ES-I3 (cell line): ENCODE data around the gene TTC21B.
"Not testable (repeated sequence)": the region's sequence is repeated elsewhere in the genome, so short reads cannot be mapped to it uniquely, and the experiment has no call there.

ENCODE experiments used
- H3K36me3 ChIP-seq: 2 replicates; pipeline ENCODE4 v1.6.1; 2013; ENCODE audit warnings: mild to moderate bottlenecking, low read length, control low read depth, moderate library complexity; ENCODE audit not compliant: insufficient read depth
- H3K4me1 ChIP-seq: 2 replicates; pipeline ENCODE4 v1.6.1; 2013; ENCODE audit warnings: mild to moderate bottlenecking, control low read depth, low read length; ENCODE audit not compliant: insufficient read depth
- H3K9ac ChIP-seq: 2 replicates; pipeline ENCODE4 v1.6.1; 2013; ENCODE audit warnings: low read depth, mild to moderate bottlenecking, low read length, moderate library complexity
- H3K9me3 ChIP-seq: 2 replicates; pipeline ENCODE4 v1.6.1; 2013; ENCODE audit warnings: mild to moderate bottlenecking, low read length, moderate library complexity; ENCODE audit not compliant: control insufficient read depth, insufficient read depth

TTC21B gene

DNA sequence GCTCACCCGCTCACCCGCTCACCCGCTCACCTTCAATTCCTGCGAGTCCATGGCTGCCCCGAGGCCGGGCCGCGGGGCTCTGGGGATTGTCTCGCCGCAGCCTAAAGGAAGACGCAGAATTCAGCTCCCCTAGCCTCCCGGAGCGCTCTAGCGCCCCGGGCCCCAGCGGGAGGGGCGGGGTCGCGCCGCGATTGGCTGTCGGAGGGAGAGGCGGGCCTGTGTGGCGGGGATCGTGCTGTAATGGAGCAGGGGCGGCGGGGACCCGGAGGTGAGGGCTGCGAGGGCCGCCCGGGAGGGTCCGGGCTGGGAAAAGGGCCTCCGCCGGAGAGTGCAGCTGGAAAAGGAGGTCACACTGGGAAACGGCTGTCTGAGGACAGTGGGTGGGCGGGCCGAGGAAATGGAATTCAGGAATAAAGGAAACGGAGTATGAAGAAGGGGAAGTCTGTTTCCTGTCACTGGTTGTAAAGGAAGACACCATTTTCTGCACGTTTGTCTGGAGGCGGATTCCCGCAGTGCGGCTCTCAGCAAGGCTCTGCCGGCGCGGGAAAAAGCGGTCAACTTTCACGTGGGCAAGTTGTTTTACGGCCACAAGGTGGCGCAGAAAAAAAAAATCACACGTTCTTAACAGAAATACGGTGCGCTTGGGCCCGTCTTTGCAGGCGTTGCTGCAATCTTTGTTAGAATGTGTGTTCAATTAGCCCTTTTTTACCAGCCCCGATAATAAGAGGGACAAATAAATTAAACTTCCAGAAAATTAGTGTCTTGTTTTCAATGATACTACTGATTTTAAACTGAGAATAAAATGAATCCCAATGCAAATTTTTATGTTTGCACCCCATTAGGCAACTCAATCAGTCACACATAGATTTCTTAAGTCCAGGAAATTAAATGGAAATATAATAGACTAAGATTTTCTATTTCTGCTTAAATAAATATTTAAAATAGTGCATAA, at the start of gene TTC21B:
Gene TTC21B, minus strand, starts transcription at position 122 of the 952 bp plus-strand sequence. Its CDS starts 71 bp downstream, at position 51.
- Histone ChIP-seq H3K4me1 (peaks cover 11% of the 10 kb centered on the region), H3K9ac (peak within 1 kb of the TSS; percentile 94), H3K36me3 (no peaks in the 10 kb centered on the region), H3K9me3 (no peaks in the 10 kb centered on the region)

GRCh38 chr2:166000401-166000800, 46.8 kb upstream of the TTC21B start:
- H3K4me1 ChIP-seq: peaks cover 5% of the 10 kb centered on the region; the same call in 1 of the 2 replicates
- H3K36me3 ChIP-seq: no peaks in the 10 kb centered on the region
- no peaks in the 10 kb centered on the region for H3K9me3 ChIP-seq
- no peak overlapping the region for H3K9ac ChIP-seq

DNA sequence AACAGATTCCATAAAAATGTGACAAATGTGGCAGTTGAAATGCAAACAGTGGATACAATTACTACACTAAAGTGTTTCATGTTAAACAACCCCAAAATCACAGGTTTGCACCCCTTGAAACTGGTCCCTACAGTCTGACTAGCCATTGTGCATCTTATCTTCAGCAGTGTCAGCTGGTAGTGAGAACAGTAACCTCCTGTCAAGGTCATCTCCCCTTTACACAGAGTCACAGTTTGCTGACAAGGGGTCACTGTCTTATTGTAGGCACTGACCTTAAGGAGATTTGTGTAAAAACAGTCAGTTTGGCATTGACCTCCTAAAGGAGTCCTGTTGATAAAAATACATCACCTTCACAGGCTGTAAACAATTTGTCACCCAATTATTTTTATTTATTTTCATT, 37.3 kb upstream of the TTC21B start:
- Histone ChIP-seq H3K9ac (no peak overlapping the region), H3K9me3 (no peaks in the 10 kb centered on the region), H3K36me3 (no peaks in the 10 kb centered on the region), H3K4me1 (no peaks in the 10 kb centered on the region)

DNA sequence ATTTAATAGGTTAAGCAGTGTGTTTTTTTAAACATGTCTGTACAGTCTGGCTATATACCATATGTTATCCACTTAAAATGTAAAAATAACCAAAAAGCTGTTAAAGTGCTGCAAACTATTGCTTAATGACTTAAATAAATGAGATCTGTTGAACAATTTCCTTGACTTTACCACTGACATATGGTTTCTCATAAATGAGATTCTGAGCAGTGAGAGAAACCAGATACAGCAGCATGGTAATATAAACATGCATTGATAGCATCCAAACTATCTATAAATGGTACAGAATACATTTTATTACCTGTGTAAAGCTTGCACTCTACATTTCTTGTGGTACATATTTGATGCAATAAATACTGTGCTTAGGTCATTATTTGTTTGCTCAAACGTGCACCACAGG, 36.3 kb upstream of the TTC21B start:
- no peaks in the 10 kb centered on the region for H3K36me3 ChIP-seq
- H3K4me1 ChIP-seq: no peaks in the 10 kb centered on the region
- no peak overlapping the region for H3K9ac ChIP-seq
- H3K9me3 ChIP-seq: no peaks in the 10 kb centered on the region

GRCh38 chr2:165985120-165985519, 31.5 kb upstream of the TTC21B start:
- Histone ChIP-seq H3K36me3 (no peaks in the 10 kb centered on the region), H3K9ac (no peak overlapping the region), H3K9me3 (no peaks in the 10 kb centered on the region), H3K4me1 (no peaks in the 10 kb centered on the region)

GRCh38 chr2:165972161-165972560, 18.6 kb upstream of the TTC21B start:
- H3K9me3 ChIP-seq, H3K4me1 ChIP-seq, H3K36me3 ChIP-seq, H3K9ac ChIP-seq: not testable (repeated sequence)

DNA sequence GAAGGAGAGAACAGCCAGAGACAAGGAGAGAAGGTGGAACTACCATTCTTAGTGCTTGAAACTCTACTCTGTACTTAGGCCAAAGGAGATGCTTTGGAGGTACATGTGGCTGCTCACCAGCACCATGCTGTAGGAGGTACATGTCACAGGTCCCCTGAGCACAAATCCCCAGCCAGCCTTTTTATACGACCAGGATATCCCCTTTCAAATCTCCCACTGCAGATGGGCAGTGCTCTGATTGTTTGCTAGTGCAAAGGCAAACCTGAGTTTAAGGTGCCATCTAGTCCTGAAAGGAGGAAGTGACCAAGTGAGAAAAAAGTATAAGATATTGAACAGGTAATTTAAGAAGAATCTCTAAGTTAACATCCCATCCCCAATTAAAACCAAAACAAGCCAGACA, 17.1 kb upstream of the TTC21B start:
- no peak overlapping the region for H3K9ac ChIP-seq
- no peaks in the 10 kb centered on the region for H3K36me3 ChIP-seq
- no peaks in the 10 kb centered on the region for H3K4me1 ChIP-seq

DNA sequence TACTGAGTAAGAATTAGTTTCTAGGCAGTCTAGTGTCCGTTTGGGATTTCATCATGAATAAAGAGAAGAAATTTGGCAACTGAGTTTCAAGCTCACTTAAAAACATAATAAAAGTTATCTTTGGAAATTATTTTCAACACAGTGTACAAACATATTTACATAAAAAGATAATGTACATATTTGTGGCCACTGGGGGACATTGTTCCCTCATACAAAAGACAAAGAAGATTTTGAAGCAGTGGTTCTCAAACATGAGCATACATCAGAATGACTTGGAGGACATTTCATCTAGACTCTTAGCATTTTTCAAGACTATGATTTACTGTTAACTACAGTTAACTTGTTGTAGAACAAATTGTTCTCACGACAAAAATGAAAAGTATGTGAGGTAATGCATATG, 15.7 kb upstream of the TTC21B start:
- H3K4me1 ChIP-seq: no peaks in the 10 kb centered on the region
- H3K9me3 ChIP-seq: no peaks in the 10 kb centered on the region
- no peak overlapping the region for H3K9ac ChIP-seq
- no peaks in the 10 kb centered on the region for H3K36me3 ChIP-seq

More for the DNA sequence above, 17.1 kb upstream of the TTC21B start:
- H3K9me3 ChIP-seq: no peaks in the 10 kb centered on the region

GRCh38 chr2:165967746-165968145, 14.2 kb upstream of the TTC21B start:
- Histone ChIP-seq H3K9me3 (no peaks in the 10 kb centered on the region), H3K4me1 (no peaks in the 10 kb centered on the region), H3K9ac (no peak overlapping the region), H3K36me3 (no peaks in the 10 kb centered on the region)

DNA sequence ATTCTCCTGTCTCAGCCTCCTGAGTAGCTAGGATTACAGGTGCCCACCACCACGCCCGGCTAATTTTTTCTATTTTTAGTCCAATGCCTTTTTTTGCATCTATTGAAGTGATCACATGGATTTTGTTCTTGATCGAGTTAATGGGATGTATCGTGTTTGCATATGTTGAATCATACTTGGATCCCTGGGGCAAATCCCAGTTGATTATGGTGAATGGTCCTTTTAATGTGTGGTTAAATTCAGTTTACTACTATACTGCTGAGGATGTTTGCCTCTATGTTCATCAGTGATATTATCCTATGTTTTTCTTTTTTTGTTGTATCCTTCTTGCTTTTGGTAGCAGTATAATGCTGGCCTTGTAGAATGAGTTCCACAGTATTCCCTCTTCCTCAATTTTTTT, 8.2 kb upstream of the TTC21B start:
- no peak overlapping the region for H3K9ac ChIP-seq
- no peaks in the 10 kb centered on the region for H3K9me3 ChIP-seq
- no peaks in the 10 kb centered on the region for H3K36me3 ChIP-seq
- no peaks in the 10 kb centered on the region for H3K4me1 ChIP-seq

DNA sequence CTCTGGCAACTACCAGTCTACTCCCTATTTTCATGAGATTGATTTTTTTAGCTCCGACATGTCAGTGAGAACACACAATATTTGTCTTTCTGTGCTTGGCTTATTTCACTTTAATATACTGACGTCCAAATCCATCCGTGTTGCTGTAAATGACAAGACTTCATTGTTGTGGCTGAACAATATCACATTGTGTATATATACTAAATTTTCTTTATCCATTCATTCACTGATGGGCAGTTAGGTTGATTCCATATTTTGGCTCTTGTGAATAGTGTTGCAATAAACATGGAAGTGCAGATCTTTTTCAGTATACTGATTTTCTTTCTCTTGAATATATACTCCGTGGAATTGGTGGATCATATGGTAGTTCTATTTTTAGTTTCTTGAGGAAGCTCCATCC, 5.8 kb upstream of the TTC21B start:
- H3K9ac ChIP-seq: no peak overlapping the region
- no peaks in the 10 kb centered on the region for H3K36me3 ChIP-seq
- H3K9me3 ChIP-seq: no peaks in the 10 kb centered on the region
- H3K4me1 ChIP-seq: peaks cover 6% of the 10 kb centered on the region; the same call in 1 of the 2 replicates

DNA sequence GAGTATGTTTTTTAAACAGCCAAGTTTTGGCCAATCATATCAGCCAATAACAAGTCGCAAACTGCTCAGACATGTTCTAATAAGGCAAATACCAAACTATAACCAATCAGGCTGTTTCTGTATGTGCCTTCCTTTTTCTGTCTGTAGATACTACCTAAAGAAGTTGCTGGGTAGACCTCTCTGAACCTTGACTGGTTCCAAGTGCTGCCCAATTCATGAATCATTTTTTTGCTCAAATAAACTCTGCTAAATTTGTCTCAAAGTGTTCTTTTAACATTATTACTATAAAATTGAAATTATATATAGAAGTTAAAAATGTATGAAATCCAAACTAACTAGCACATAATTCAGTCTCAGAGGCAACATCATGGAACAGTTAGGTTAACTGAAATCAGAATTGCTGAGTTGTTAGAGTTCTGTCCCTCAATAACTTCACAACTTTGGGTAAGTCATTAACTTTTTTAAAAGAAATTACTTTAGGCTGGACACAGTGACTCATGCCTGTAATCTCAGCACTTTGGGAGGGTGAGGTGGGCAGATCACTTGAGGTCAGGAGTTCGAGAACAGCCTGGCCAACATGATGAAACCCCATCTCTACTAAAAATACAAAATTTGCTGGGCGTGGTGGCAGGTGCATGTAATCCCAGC, 4.9 kb upstream of the TTC21B start:
- H3K36me3 ChIP-seq: no peaks in the 10 kb centered on the region
- no peak overlapping the region for H3K9ac ChIP-seq
- H3K9me3 ChIP-seq: no peaks in the 10 kb centered on the region
- peaks cover 6% of the 10 kb centered on the region; the same call in 1 of the 2 replicates for H3K4me1 ChIP-seq

GRCh38 chr2:165957030-165957675, 3.6 kb upstream of the TTC21B start:
- Histone ChIP-seq H3K9me3 (no peaks in the 10 kb centered on the region), H3K36me3 (no peaks in the 10 kb centered on the region), H3K9ac (no peak overlapping the region), H3K4me1 (peaks cover 9% of the 10 kb centered on the region)

DNA sequence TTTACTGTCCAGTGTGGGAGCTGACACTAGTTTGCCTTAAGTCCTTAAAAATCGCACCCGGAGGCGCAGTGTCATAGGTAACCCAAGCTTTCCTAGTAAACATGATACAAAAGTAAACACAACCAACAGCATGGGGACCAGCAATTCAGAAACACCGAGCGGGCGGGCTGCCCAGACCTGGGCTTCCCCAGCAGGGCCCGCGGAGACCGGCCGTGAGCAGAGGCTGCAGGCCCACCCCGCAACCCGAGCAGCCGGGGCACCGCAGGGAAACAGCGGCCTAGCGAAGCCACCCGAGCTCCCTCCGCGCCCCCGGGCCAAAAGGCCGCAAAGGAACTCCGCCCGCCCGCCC, 296 bp downstream of the TTC21B start:
- Histone ChIP-seq H3K4me1 (peaks cover 11% of the 10 kb centered on the region), H3K9ac (peak overlapping the region; percentile 94), H3K36me3 (no peaks in the 10 kb centered on the region), H3K9me3 (no peaks in the 10 kb centered on the region)
